ENCODE results near the gene SPEG.

SPEG gene

GRCh38 chr2:219446101-219446504 lies 11.5 kb downstream of the SPEG start:
- no peak for DNase-seq

- no peak for DNase-seq
Measured at GRCh38 chr2:219446689-219447088, 12.0 kb downstream of the SPEG start.

GRCh38 chr2:219447242-219448098 lies 12.8 kb downstream of the SPEG start:
- DNase-seq = no peak

GRCh38 chr2:219448099-219448775 lies 13.6 kb downstream of the SPEG start:
- DNase-seq = no peak

GRCh38 chr2:219448776-219449341 lies 14.2 kb downstream of the SPEG start:
- no peak for DNase-seq

GRCh38 chr2:219449609-219450008 lies 15.0 kb downstream of the SPEG start:
- DNase-seq = no peak

- no peak for DNase-seq
Measured at GRCh38 chr2:219451661-219452360, 17.2 kb downstream of the SPEG start.

GRCh38 chr2:219452361-219453317 lies 18.0 kb downstream of the SPEG start:
- no peak for DNase-seq

GRCh38 chr2:219453671-219454590 lies 19.3 kb downstream of the SPEG start:
- DNase-seq = no peak

GRCh38 chr2:219455581-219455980 lies 20.9 kb downstream of the SPEG start:
- DNase-seq = no peak

- no peak for DNase-seq
Measured at GRCh38 chr2:219457784-219458369, 23.2 kb downstream of the SPEG start.

- DNase-seq = no peak
Measured at GRCh38 chr2:219458996-219459395, 24.4 kb downstream of the SPEG start.

- no peak for DNase-seq
Measured at GRCh38 chr2:219459460-219460311, 25.0 kb downstream of the SPEG start.

- no peak for DNase-seq
Measured at GRCh38 chr2:219460424-219460926, 25.8 kb downstream of the SPEG start.

- DNase-seq = no peak
Measured at GRCh38 chr2:219461047-219461514, 26.4 kb downstream of the SPEG start.

GRCh38 chr2:219461669-219462068 lies 27.0 kb downstream of the SPEG start:
- no peak for DNase-seq

- DNase-seq = no peak
Measured at GRCh38 chr2:219462349-219462748, 27.7 kb downstream of the SPEG start.

- DNase-seq = no peak
Measured at GRCh38 chr2:219464286-219465032, 29.8 kb downstream of the SPEG start.

Measured in stimulated activated naive CD4-positive, alpha-beta T cell treated with Interleukin-2 at 50 U/mL for 16 hours (primary cell).